ENCODE data around the gene LRSAM1.

LRSAM1 gene

DNA sequence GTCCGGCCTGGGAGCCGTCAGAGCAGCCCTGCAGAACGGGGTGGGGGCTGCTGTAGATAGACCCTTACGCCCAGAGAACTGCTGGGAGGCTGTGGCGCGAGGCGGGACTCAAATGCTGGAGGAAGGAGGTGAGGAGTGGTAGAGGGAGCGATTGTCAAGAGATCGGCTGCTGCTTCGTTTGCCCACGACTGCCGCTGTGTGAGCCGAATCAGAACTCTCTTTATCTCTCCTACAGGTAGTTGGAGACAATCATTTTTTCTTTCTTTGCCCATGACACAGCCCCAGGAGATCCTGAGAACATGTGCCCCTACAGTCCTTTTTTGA is 26.7 kb upstream of the LRSAM1 start:
- in situ Hi-C loops (cut with MboI; ENCODE audit: low sequenced_read_pairs) = no loop called here

DNA sequence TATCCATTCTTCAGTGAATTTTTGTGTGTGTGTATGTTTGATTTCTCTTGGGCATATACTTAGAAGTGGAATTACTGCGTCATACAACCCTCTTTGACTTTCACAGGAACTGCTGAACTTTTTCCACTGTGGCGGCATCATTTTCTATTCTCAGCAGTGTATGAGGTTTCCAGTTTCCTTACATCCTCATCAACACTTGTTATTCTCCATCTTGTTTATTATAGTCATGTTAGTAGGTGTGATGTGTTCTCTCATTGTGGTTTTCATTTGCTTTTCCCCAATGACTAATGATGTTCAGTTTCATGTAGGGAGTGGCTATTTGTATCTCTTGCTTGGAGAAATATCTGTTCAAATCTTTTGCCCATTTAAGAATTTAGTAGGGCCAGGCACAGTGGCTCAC is 24.6 kb upstream of the LRSAM1 start:
- in situ Hi-C loops (cut with MboI; ENCODE audit: low sequenced_read_pairs) = no loop called here

DNA sequence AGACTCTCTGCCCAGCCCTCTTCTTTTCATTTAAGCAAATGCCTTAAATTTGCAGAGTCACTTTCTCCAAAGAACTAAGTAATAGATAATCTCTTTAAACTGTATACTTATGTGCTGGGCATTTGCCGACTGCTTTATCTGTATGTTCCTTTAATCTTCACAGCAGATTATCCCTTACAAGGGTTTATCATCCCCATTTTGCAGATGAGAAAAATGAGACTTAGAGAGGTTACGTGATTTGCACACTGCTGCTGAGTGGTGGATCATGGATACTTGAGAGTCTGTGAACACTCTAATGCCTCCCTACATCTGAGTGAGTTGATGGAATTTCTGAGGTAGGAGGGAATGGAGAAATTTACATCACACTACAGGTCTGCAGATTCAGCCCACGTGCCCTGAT is 23.0 kb upstream of the LRSAM1 start:
- in situ Hi-C loops (cut with MboI; ENCODE audit: low sequenced_read_pairs) = no loop called here

- in situ Hi-C loops (cut with MboI; ENCODE audit: low sequenced_read_pairs) = no loop called here
These were observed 20.9 kb upstream of the LRSAM1 start for GRCh38 chr9:127430415-127430814.

DNA sequence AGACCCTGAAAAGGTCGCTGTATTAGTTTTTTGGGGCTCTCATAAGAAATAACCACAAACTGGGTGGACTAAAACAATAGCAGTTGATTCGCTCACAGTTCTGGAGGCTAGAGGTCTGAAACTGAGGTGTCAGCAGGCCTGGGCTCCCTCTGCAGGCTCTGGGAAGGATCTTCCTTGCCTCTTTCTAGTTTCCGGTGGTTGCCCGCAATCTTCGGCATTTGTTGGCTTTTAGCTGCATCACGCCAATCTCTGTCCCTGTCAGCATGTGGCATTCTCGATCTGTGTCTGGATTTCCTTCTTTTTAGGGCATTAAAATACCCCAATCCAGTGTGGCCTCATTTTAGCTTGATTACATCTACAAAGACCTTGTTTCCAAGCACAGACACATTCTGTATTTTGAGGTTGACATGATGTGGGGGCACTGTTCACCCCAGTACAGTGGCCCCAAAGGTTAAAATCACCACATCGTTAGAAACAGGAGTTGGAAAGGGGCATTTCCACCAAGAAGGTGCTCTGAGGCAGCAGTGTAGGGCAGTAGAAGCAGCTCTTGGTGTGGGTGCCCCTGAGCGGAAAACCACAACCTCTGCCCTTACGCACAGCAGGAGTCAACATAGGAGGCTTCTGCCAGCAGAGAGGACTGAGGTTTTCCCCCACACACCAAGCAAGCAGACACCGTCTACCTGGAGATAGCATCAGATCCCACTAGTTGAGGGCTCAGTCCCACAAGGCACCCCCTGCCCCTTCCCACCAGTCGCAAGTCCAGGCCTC is 13.6 kb upstream of the LRSAM1 start:
- in situ Hi-C loops (cut with MboI; ENCODE audit: low sequenced_read_pairs) = no loop called here

DNA sequence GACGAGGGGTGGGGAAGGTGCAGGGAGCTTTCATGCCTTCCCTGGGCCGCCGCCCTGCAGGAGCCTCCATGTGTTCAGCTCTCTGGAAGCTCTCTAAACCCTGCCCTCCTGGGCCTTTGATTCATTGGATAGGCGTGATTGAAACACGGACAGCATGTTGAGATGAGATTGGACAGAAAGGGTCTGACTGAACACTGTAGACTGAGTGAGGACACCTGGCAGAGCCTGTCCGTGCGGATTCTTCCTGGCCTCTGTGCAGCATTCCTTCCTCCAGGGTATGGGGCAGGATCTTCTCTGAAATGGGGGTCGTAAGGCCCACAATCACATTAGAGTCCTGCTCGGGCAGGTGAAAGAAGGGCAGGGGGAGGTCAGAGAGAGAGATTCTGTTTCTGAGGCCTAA is 12.9 kb upstream of the LRSAM1 start:
- in situ Hi-C loops (cut with MboI; ENCODE audit: low sequenced_read_pairs) = no loop called here

DNA sequence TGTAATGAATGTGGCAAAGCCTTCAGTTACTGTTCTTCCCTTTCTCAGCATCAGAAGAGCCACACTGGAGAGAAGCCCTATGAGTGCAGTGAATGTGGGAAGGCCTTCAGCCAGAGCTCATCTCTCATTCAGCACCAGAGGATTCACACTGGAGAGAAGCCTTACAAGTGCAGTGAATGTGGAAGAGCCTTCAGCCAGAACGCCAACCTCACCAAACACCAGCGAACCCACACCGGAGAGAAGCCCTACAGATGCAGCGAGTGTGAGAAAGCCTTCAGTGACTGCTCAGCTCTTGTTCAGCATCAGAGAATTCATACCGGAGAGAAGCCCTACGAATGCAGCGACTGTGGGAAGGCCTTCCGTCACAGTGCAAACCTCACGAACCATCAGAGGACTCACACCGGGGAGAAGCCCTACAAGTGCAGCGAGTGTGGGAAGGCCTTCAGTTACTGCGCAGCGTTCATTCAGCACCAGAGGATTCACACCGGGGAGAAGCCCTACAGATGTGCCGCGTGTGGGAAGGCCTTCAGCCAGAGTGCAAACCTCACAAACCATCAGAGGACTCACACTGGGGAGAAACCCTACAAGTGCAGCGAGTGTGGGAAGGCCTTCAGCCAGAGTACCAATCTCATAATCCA is 6.9 kb upstream of the LRSAM1 start:
- in situ Hi-C loops (cut with MboI; ENCODE audit: low sequenced_read_pairs) = no loop called here

DNA sequence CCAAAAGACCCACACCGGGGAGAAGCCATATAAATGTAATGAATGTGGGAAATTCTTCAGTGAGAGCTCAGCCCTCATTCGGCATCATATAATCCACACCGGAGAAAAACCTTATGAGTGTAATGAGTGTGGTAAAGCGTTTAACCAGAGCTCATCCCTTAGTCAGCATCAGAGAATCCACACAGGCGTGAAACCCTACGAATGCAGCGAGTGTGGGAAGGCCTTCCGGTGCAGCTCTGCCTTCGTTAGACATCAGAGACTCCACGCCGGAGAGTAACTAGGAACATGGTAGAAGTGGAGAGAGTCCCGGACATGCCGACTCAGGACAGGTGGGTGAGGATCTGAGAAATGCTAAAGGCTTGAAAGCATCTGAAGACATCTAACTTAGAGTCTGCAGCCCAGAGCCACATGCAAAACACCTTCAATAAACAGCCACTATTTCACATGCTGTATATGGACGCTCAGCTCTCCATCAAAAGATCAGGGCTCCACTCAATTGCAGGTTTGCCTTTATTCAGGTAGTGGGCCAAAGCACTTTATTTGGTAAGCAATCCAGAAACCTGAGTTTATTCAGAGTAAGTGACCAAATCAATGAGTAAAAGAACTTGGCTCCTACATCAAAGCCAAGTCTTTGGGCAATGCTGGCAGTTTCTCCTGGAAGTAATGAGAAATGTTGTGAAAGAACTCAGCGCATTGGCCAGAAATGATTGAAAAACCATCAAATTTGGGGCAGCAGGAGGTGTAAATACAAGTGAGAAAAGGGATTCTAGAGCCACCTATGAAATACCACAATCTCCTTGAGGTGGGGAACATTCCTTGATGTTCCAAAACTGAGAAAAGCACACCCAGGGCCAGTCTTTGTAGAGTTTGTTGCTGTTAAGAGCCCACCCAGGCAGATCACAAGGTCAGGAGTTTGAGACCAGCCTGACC is 6.1 kb upstream of the LRSAM1 start:
- in situ Hi-C loops (cut with MboI; ENCODE audit: low sequenced_read_pairs) = no loop called here

- in situ Hi-C loops (cut with MboI; ENCODE audit: low sequenced_read_pairs) = no loop called here
These were observed 5.2 kb upstream of the LRSAM1 start for GRCh38 chr9:127445851-127446712.

GRCh38 chr9:127446713-127447415 is 4.4 kb upstream of the LRSAM1 start:
- in situ Hi-C loops (cut with MboI; ENCODE audit: low sequenced_read_pairs) = no loop called here

DNA sequence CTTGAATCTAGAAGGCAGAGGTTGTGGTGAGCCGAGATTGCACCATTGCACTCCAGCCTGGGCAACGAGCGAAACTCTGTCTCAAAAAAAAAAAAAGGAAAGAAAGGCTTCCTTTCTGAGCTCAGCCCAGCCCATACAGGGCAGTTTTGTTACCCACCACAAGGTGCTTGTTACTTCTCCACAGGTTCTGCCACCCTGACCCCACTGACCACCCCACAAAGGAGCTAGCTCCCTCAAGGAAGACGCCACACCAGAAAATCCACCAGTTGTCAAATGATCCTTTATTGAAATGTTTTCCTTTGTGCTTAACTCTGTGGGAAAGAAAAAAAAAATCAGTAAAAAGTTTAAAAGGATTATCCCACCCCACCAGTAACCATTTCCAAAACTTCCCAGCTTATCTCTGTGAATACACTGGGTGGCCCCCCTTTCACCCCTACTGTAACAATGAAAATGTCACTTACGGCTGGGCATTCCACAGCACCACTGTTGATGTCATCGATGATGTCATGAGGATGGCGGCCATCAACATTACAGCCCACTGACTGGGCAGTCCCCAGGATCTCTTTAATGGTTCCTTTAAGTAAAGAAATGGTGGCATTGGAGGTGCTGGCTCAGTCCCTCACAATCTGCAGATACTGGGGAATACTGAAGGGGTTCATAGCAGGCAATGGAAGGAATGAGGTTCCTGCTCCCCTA is 3.7 kb upstream of the LRSAM1 start:
- in situ Hi-C loops (cut with MboI; ENCODE audit: low sequenced_read_pairs) = no loop called here

GRCh38 chr9:127448112-127448805 is 3.1 kb upstream of the LRSAM1 start:
- in situ Hi-C loops (cut with MboI; ENCODE audit: low sequenced_read_pairs) = no loop called here

GRCh38 chr9:127449332-127449966 is 1.9 kb upstream of the LRSAM1 start:
- in situ Hi-C loops (cut with MboI; ENCODE audit: low sequenced_read_pairs) = no loop called here

DNA sequence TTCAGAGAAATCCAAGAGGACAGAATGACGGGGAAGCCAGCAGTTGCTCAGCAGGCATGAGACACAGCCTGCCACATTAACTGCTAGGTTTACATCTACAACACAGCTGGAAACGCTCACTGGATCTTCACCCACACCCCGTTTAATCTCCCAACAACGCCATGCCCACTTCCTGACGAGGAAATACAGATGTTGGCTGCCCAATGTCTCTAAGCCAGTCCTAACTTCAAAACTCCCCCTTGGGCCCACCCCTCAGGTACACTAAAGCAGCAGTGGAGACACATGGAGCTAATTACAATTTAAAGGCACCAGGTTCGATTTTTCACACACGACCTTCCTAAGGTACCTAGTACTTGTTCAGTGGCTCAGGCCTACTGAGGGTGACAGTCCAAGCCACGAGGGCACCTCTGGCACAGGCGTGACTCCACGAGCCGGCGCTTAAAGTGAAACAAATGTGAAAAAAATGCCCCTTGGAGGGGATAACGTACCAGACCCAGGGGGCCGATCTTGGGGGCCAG is 1.0 kb upstream of the LRSAM1 start:
- in situ Hi-C loops (cut with MboI; ENCODE audit: low sequenced_read_pairs) = no loop called here

- in situ Hi-C loops (cut with MboI; ENCODE audit: low sequenced_read_pairs) = no loop called here
These were observed 223 bp downstream of the LRSAM1 start for GRCh38 chr9:127451608-127451857.

DNA sequence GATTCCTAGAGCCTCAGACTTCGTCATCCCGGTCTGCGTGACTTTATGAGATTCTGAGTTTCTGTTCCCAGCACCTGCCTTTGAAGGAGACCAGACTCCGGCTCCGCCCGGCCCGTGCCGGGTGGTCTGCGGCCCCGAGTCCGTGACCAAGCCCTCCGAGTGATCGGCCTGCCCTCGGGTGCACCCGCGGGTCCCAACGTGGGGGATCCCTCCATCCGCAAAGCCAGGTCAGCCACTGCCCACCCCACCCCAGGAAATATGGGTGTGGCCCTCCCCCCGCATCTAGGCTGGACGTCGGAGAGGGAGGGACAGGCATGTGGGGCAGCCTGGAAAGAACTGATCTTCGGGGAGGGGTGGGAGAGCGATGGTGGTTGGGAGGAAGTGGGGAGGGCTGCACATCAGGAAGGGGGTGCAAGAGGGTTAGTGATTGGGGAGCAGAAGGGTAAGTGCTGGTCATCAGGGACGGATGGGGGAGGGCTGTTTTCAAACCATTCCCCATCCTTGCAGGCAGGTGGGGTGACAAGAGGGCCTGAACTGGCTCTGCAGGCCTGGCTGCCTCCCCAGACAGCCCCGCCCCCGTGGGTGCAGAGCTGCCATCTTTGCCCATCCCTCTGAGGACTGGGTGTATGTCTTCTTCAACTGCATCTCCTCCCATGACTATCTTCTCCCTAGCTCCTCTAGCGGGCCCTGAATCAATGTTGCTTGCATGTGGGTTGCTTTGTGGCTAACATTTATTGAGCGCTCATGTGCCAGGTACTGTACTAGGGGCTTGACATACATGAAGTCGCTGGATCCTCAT is 747 bp downstream of the LRSAM1 start:
- in situ Hi-C loops (cut with MboI; ENCODE audit: low sequenced_read_pairs) = no loop called here

DNA sequence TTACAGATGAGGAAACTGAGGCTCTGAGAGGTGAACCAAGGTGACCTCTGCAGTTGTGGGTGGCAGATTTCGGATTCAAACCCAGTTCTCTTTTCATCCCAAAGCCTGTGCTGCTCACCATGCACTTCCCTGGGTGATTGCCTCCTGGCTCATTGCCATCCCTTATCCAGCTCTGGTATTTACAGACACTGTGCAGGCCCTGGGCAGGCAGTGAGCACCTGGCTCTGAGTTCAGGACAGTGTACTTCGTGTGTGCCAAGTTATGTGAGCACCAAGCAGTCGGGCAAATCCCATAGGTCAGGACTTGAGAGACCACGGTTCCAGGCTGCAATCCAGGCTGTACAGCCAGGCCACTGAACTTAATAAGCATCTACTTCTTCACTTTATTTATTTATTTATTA is 1.4 kb downstream of the LRSAM1 start:
- in situ Hi-C loops (cut with MboI; ENCODE audit: low sequenced_read_pairs) = no loop called here
